ENCODE results near the gene LRRC45.

LRRC45 gene

GRCh38 chr17:82030470-82031302 is 7.6 kb downstream of the LRRC45 start (continued):
- no peak for TF ChIP-seq ZNF596 (tag by site-specific recombination; IDR thresholded peaks at IDR 0.05)
- no peak for TF ChIP-seq ZFP69B (tag by site-specific recombination; IDR thresholded peaks at IDR 0.05)
- no peak for TF ChIP-seq MEIS1 (CRISPR knock-in tag; IDR thresholded peaks at IDR 0.05; ENCODE audit: borderline replicate concordance)
- TF ChIP-seq ZNF121 (tag by site-specific recombination; IDR thresholded peaks at IDR 0.05) = no peak
- no peak for TF ChIP-seq ZNF311 (tag by site-specific recombination; IDR thresholded peaks at IDR 0.05; ENCODE audit: borderline replicate concordance)
- TF ChIP-seq ZSCAN4 (tag by site-specific recombination; IDR thresholded peaks at IDR 0.05) = no peak
- TF ChIP-seq ZNF426 (tag by site-specific recombination; IDR thresholded peaks at IDR 0.05) = no peak
- TF ChIP-seq TSHZ1 (tag by site-specific recombination; IDR thresholded peaks at IDR 0.05; ENCODE audit: borderline replicate concordance) = no peak
- no peak for TF ChIP-seq ZNF248 (tag by site-specific recombination; IDR thresholded peaks at IDR 0.05)
- peak; percentile 76; the same call in 1 of the 2 replicates for TF ChIP-seq ZNF391 (tag by site-specific recombination; IDR thresholded peaks at IDR 0.05; ENCODE audit: borderline replicate concordance, low read depth)
- no peak for TF ChIP-seq PRDM4 (tag by site-specific recombination; IDR thresholded peaks at IDR 0.05)
- TF ChIP-seq ZNF202 (tag by site-specific recombination; IDR thresholded peaks at IDR 0.05; ENCODE audit: borderline replicate concordance) = no peak
- TF ChIP-seq ZBTB10 (tag by site-specific recombination; IDR thresholded peaks at IDR 0.05) = peak; percentile 76
- no peak for TF ChIP-seq ZNF416 (tag by site-specific recombination; IDR thresholded peaks at IDR 0.05)
- no peak for TF ChIP-seq AEBP2 (tag by site-specific recombination; IDR thresholded peaks at IDR 0.05; ENCODE audit: borderline replicate concordance)
- TF ChIP-seq ZBTB11 (tag by site-specific recombination; conservative IDR thresholded peaks at IDR 0.05; ENCODE audit: low read depth) = peak; percentile 25; the same call in 1 of the 2 replicates
- TF ChIP-seq ZNF837 (tag by site-specific recombination; IDR thresholded peaks at IDR 0.05) = no peak
- peak; percentile 92 for TF ChIP-seq PATZ1 (tag by site-specific recombination; IDR thresholded peaks at IDR 0.05)
- TF ChIP-seq ZBTB21 (tag by site-specific recombination; IDR thresholded peaks at IDR 0.05) = no peak
- peak; percentile 68; the same call in 1 of the 2 replicates for TF ChIP-seq ZBTB17 (tag by site-specific recombination; IDR thresholded peaks at IDR 0.05)

All from HEK293 (cell line).